ENCODE measurements around the gene SNAP47. TPM values are rescaled to one million over a fixed set of nuclear protein-coding genes. Genes with fewer than 3 reads are reported as not detected.

SNAP47 gene
- polyA plus RNA-seq, 1 experiment: 32.8 TPM

DNA sequence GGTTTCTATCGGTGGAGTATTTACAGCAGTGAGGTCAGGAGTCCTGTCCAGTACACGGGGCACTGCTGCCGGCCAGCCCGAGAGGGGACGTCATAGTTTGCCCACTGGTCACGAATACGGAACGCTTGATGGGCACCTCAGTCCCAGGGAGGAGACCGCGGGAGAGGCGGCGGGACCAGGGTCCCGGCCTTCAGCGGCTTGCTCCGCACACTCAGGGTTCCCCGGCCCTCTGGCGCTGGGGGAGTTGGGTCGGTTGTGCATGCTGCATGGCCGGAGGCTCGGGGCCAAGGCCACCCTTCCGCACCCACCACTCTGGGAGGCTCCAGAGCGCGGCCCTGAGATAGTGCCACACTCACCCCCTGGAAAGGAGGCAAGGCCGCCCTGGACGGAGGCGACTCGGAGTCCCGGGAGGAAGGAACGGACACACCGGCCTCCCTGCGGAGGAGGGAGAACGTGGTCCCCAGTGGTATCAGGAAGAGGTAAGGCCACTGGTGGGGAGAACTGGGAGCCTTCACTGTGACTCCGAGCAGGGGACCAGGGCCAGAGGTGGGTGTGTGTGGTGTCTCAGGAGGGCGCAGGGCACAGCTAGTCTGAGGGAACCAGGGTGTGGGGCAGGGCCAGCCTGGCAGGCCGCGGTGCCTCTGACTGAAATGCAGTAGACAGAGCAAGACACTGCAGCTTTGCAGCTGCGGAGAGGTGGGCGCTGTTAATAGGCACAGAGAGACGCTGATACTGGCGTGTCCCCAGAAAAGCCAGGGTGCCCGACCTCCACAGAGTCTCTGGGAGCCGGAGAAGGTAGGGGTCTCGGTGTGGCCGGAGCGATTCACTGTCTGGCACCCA, 51.7 kb downstream of the SNAP47 start:
- ChIA-PET CTCF (interaction anchor here (1.1 kb wide), 1 partner anchor 167 kb away, joined by 3 read pairs; no protein-coding TSS in a partner anchor), POLR2A (no interaction called here)
- peak overlapping the region; percentile 69 for H3K4me3 ChIP-seq (ENCODE audit: low read depth, low read length)
- H3K27me3 ChIP-seq (ENCODE audit: control insufficient read depth, insufficient read depth, low read length): 0 out of 2 replicates have a peak, but pooled peaks cover 1% of the 10 kb centered on the region
- TF ChIP-seq, protein P1, sequence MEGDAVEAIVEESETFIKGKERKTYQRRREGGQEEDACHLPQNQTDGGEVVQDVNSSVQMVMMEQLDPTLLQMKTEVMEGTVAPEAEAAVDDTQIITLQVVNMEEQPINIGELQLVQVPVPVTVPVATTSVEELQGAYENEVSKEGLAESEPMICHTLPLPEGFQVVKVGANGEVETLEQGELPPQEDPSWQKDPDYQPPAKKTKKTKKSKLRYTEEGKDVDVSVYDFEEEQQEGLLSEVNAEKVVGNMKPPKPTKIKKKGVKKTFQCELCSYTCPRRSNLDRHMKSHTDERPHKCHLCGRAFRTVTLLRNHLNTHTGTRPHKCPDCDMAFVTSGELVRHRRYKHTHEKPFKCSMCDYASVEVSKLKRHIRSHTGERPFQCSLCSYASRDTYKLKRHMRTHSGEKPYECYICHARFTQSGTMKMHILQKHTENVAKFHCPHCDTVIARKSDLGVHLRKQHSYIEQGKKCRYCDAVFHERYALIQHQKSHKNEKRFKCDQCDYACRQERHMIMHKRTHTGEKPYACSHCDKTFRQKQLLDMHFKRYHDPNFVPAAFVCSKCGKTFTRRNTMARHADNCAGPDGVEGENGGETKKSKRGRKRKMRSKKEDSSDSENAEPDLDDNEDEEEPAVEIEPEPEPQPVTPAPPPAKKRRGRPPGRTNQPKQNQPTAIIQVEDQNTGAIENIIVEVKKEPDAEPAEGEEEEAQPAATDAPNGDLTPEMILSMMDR (IDR thresholded peaks at IDR 0.05; ENCODE audit: insufficient read depth, low read depth, low read length): no peak
- peaks cover 4% of the 10 kb centered on the region; the same call in 1 of the 2 replicates for H3K36me3 ChIP-seq (ENCODE audit: control insufficient read depth, insufficient read depth, low read length)
- no peak for DNase-seq (ENCODE audit: low read depth)

DNA sequence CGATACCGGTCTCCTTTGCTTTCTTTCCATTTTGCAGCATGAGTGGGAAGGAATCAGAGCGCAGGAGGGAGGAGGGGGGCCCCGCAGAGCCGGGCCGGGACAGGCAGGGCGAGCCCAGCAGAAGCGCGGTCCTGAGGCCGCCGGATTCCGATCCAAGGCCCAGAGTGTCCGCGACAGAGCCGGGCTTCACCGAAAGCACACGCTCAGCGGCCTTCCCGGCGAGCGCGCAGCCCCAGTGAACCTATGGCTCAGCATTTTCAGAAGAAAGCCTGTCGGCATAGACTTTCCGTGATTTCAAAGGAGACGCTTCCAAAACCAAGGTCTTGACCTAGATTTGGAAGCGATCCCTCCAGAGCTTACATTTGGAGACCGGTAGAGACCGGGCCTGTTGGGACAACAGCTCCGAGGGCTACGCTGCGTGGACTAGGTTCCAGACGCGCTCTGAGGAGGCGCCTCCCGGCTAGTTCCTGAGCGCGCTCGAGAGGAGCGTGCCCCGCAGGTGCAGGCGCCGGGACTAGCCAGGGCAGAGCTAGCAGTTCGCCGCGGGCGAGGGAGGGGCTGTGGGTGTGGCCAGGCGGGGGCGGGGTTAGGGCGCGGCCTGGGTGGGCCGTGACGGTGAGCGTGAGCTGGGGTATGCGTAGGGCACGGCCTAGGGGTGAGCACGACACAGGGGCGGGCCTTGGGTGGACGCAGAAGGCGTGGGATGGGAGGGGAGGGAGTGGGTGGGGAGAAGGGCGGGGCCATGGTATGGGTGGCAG, 52.5 kb downstream of the SNAP47 start:
- Histone ChIP-seq H3K36me3 (ENCODE audit: control insufficient read depth, insufficient read depth, low read length) (no peaks in the 10 kb centered on the region), H3K27me3 (ENCODE audit: control insufficient read depth, insufficient read depth, low read length) (0 out of 2 replicates have a peak, but pooled peaks cover 1% of the 10 kb centered on the region), H3K4me3 (ENCODE audit: low read depth, low read length) (peak overlapping the region; percentile 69)
- peak; percentile 61 for DNase-seq (ENCODE audit: low read depth)
- ChIA-PET CTCF (interaction anchor here (1.1 to 2.9 kb wide), 3 partner anchors 25 to 166 kb away, joined by 3 to 10 read pairs (median 3); no protein-coding TSS in a partner anchor), POLR2A (no interaction called here)
- TF ChIP-seq, protein P1 (IDR thresholded peaks at IDR 0.05; ENCODE audit: insufficient read depth, low read depth, low read length): no peak

DNA sequence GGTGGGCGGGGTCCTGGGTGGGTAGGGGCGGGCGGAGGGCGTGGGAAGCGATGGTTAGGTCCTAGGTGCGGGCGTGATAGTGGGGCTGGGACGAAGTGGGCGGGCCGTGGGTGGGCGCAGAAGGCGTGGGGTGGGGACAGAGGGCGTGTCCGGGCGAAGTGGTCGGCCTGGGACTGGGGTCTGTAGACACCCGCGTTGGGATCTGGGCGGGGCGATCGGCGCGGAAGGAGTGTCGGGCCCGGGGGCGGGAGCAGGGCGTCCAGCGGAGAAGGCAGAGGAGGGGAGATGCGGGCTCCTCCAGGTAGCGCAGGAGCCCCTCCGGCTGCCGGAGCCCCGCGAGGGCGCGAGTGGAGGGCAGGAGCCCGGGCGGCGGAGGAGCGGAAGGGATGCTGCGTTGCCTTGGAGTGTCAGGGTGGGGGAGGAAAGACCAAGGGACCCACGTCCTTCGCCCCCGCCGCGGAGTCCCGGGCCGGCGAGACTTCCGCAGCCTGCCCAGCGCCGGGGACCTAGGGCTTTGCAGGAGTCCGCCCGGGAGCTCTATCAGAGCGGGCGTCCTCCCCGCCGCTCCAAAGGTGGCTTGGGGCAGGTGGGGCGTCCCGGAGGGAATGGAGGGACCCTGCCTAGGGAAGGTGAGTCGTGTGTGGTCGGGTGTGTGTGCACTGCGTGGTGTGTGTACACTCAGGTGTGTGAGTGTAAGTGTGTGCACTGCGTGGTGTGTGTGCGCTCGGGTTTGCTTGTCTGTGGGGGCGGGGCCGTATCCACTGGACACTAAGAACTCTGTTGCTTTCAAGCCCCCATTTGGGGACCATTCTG, 53.2 kb downstream of the SNAP47 start:
- no peak for DNase-seq (ENCODE audit: low read depth)
- TF ChIP-seq, protein P1 (IDR thresholded peaks at IDR 0.05; ENCODE audit: insufficient read depth, low read depth, low read length): no peak
- Histone ChIP-seq H3K27me3 (ENCODE audit: control insufficient read depth, insufficient read depth, low read length) (0 out of 2 replicates have a peak, but pooled peaks cover 1% of the 10 kb centered on the region), H3K36me3 (ENCODE audit: control insufficient read depth, insufficient read depth, low read length) (no peaks in the 10 kb centered on the region), H3K4me3 (ENCODE audit: low read depth, low read length) (peak overlapping the region; percentile 69)
- POLR2A ChIA-PET: no interaction called here
- CTCF ChIA-PET: interaction anchor here (0.7 to 2.9 kb wide), 5 partner anchors 8 to 160 kb away, joined by 3 to 10 read pairs (median 4); partner anchors contain the start of gene WNT9A

DNA sequence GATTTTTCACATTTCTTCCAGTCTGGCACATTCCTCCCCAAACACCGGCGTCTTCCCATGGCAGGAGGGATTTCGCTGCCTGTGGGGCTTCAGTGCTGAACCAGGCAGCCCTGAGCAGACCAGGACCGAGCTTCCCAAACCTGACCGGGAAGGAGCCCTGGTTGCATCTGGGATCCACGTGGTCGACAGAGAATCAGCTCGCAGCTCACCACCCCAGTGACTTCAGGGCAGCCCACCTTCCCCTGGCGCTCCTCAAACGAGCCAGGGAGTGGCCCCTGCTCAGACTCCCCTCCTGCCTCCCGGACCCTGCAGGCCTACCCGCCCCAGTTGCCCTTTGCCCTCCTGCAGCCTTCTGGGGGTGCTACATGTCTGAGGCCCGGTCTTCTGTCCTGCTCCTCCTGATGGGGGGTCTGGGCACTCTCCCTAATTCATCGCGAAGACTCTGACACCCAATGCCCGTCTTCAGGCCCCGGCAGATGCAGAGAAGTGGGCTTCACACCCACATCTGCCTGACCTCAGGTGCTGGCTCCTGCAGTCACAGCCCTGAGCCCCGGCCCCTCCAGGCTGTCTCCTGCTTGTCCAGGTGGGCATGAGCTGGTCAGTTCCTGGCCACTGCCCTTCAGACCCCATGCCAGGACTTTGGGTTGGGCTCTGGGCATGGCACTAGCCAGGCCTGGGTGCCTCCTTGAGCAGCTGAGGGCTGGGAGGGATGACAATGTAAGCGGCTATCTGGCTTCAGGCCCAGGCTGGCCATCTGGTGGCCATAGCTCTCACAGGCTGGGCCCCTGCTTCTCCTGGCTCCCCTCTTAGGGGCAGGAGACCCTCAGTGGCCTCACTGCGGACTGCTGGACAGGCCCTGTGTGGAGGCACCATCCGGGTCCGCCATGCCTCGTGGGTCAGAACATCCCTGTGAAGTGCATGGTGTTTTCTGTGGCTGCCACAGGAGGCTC, 54.1 kb downstream of the SNAP47 start:
- Histone ChIP-seq H3K4me3 (ENCODE audit: low read depth, low read length) (peak overlapping the region; percentile 69), H3K27me3 (ENCODE audit: control insufficient read depth, insufficient read depth, low read length) (0 out of 2 replicates have a peak, but pooled peaks cover 1% of the 10 kb centered on the region), H3K36me3 (ENCODE audit: control insufficient read depth, insufficient read depth, low read length) (no peaks in the 10 kb centered on the region)
- CTCF ChIA-PET: interaction anchor here (0.8 to 2.9 kb wide), 5 partner anchors 9 to 97 kb away, joined by 4 to 10 read pairs (median 4); no protein-coding TSS in a partner anchor
- POLR2A ChIA-PET: no interaction called here
- no peak for DNase-seq (ENCODE audit: low read depth)
- TF ChIP-seq, protein P1 (IDR thresholded peaks at IDR 0.05; ENCODE audit: insufficient read depth, low read depth, low read length): peak; percentile 41

Data from BJ (cell line).